IPS-15b (cell line): Measurements from ENCODE around the gene SCRT2.

Source experiments
- H3K27me3 ChIP-seq: one replicate; pipeline ENCODE4 v1.6.1; 2013; ENCODE audit warnings: low read length; ENCODE audit not compliant: control insufficient read depth, insufficient read depth
- H3K36me3 ChIP-seq: one replicate; pipeline ENCODE4 v1.6.1; 2013; ENCODE audit warnings: low read length; ENCODE audit not compliant: control insufficient read depth, insufficient read depth
- H3K4me1 ChIP-seq: one replicate; pipeline ENCODE4 v1.6.1; 2013; ENCODE audit warnings: mild to moderate bottlenecking, low read length; ENCODE audit not compliant: control insufficient read depth, insufficient read depth
- H3K4me3 ChIP-seq: one replicate; pipeline ENCODE4 v1.5.1; 2013; ENCODE audit warnings: low read depth, low read length
- H3K9ac ChIP-seq: one replicate; pipeline ENCODE4 v1.6.1; 2013; ENCODE audit warnings: low read depth, mild to moderate bottlenecking, low read length
- H3K9me3 ChIP-seq: one replicate; pipeline ENCODE4 v1.6.1; 2013; ENCODE audit warnings: mild to moderate bottlenecking, low read length; ENCODE audit not compliant: control insufficient read depth, insufficient read depth

The SCRT2 gene

DNA sequence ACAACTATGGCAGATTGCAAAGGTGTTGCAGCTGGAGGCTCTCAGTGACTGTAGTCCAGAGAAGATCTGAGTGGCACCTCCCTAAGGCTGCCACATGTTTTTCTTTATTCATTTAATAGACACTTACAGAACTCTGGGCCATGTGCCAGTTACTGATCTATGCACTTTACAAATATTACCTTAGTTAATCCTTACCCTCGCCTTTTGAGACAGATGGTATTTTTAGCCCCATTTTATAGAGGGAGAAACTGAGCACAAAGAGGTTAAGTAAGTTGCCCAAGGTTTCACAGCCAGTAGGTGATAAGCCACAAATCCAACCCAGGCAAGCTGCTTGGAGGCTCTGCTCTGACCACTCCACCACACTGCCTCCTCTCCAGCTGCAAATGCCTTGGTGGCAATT, 6.5 kb upstream of the SCRT2 start:
- H3K36me3 ChIP-seq = no peaks in the 10 kb centered on the region
- no peaks in the 10 kb centered on the region for H3K9me3 ChIP-seq
- no peaks in the 10 kb centered on the region for H3K4me1 ChIP-seq
- H3K27me3 ChIP-seq = peaks cover 13% of the 10 kb centered on the region
- no peak overlapping the region for H3K4me3 ChIP-seq
- no peak overlapping the region for H3K9ac ChIP-seq

DNA sequence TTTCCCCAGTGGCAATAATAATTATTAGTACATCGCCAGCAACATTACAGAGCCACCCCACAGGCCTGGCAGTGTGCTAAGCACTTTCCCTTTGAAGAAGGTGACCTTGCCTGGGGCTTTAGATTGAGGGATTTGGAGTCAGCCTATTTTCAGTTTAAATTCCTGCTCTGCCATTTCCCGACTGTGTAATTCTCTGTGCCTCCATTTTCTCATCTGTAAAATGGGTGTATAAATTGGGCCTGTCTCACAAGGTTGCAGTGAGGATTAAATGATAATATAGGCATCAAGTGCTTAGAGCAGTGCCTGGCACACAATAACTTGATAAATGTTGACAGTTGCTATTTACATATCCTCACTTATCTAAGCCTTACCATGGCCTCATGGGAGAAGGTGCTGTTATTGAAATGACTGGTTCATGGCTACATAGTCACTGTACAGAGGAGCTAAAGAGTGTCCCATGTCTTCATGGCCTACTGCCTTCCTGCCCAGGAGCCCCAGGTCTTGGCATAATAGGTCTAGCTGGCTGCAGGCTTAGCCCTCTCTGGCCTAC, 5.1 kb upstream of the SCRT2 start:
- no peak overlapping the region for H3K9ac ChIP-seq
- H3K27me3 ChIP-seq = peaks cover 26% of the 10 kb centered on the region
- H3K4me1 ChIP-seq = no peaks in the 10 kb centered on the region
- no peaks in the 10 kb centered on the region for H3K9me3 ChIP-seq
- H3K36me3 ChIP-seq = no peaks in the 10 kb centered on the region
- no peak overlapping the region for H3K4me3 ChIP-seq

DNA sequence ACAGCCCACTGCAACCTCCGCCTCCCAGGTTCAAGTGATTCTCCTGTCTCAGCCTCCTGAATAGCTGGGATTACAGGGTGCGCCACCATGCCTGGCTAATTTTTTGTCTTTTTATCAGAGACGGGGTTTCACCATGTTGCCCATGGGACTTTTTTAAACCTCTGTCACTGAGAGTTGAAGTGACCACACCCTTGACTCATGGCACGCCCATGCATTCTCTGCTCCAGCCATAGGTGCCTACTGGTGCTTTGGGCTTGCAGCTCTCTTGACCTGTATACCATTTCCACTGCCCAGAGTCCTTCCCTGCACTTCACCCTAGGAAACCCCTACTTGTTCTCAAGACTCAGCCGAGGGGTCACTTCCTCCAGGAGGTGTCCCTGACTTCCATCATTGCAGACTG, 2.4 kb upstream of the SCRT2 start:
- no peak overlapping the region for H3K9ac ChIP-seq
- peaks cover 2% of the 10 kb centered on the region for H3K4me1 ChIP-seq
- H3K27me3 ChIP-seq = peaks cover 48% of the 10 kb centered on the region
- no peaks in the 10 kb centered on the region for H3K9me3 ChIP-seq
- no peak overlapping the region for H3K4me3 ChIP-seq
- no peaks in the 10 kb centered on the region for H3K36me3 ChIP-seq

DNA sequence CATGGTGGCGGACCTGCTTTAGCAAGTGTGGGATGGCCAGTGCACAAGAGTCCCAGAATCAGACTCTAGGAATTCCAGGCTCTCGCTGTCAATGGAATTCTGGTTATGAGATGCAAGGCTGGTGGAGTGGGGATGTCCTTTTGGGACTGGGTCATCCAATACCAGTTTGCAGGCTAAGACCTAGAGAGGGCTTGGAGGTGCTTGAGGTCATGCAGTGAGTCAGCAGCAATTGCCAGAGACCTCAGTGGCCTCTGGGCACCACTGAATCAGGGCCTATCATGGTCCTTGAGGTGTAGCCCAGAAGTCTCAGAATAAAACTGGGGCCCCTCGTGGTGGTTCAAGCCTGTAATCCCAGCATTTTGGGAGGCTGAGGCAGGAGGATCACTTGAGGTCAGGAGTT, 1.4 kb upstream of the SCRT2 start:
- H3K4me1 ChIP-seq = peaks cover 2% of the 10 kb centered on the region
- peak overlapping the region; percentile 58 for H3K4me3 ChIP-seq
- no peak overlapping the region for H3K9ac ChIP-seq
- H3K9me3 ChIP-seq = no peaks in the 10 kb centered on the region
- H3K36me3 ChIP-seq = no peaks in the 10 kb centered on the region
- peaks cover 48% of the 10 kb centered on the region for H3K27me3 ChIP-seq

DNA sequence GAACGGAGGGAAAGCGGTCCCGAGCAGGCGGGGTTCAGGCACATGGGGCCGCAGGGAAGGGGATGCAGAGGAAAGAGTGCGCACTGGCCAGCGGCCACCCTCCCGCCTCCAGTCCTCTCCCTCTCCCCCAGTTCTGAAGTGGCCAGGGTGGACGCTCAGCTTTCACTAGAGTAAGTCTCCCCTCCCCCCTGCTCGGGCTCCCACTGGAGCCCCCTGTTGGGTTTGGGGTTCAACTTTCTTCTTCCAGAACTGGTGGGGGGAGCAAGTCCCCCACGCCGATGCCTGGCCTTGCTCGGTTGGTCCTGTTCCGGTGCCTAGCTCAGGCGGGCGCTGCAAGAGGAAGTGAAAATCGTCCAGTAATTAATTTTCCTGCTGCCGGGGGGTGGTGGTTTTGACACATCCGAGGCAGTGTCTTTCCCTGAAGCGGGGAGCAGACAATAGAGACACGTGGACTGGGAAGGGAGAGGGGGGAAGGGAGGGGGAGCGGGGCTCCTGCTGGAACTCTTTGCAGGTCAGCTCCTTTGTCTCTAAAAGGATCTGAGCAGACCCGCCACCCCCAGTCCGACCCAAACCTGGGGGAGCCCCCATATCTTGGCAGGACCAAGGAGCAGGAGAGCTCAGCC, 824 bp upstream of the SCRT2 start:
- Histone ChIP-seq H3K9ac (peak overlapping the region; percentile 57), H3K4me1 (peaks cover 2% of the 10 kb centered on the region), H3K9me3 (no peaks in the 10 kb centered on the region), H3K4me3 (peak overlapping the region; percentile 58), H3K27me3 (peaks cover 48% of the 10 kb centered on the region), H3K36me3 (no peaks in the 10 kb centered on the region)

DNA sequence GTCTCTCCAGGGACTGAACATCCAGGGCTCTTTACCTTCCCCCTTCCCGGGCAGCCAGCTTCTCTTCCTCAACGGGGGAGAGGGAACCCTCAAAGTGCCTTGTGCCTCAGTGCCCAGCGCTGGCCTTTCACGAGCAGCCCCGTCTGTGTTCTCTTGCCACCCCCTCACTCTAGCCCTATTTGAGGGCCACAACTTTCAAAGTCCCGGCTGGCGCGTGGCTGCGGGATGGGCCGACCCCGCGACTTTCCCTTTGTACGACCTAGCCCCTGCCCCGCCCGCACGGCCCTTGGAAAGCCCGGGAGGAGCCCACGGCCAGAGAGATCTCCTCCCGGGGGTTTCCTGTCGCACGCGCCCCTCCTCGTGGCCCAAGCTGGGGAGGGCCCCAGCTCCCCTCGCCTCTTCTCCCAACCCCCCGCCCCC, 559 bp downstream of the SCRT2 start:
- H3K4me3 ChIP-seq = peak overlapping the region; percentile 58

DNA sequence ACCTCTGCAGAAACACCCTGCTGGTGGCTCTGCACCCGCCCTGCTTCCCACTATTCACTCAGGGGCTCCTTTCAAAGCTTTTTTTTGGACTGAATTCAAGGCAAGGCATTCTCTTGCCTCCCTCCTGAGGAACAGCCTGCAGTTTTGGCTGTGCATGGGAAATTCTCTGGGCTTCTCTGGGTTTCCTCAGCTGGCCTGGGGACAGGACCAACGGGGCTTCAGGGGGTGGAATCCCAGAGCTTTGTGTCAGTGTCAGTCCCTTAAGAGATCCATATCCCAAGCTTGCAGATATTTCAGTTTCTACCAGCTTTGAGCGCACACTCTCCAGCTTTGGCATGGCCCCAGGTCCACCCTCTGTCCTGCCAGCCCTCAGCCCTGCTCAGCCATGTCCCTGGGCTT, 2.0 kb downstream of the SCRT2 start:
- Histone ChIP-seq H3K27me3 (peaks cover 44% of the 10 kb centered on the region), H3K4me3 (no peak overlapping the region), H3K36me3 (no peaks in the 10 kb centered on the region), H3K4me1 (peaks cover 3% of the 10 kb centered on the region), H3K9me3 (no peaks in the 10 kb centered on the region), H3K9ac (no peak overlapping the region)

More for the DNA sequence above, 559 bp downstream of the SCRT2 start:
- Histone ChIP-seq H3K9me3 (no peaks in the 10 kb centered on the region), H3K36me3 (no peaks in the 10 kb centered on the region), H3K4me1 (peaks cover 2% of the 10 kb centered on the region), H3K9ac (no peak overlapping the region), H3K27me3 (peaks cover 48% of the 10 kb centered on the region)

DNA sequence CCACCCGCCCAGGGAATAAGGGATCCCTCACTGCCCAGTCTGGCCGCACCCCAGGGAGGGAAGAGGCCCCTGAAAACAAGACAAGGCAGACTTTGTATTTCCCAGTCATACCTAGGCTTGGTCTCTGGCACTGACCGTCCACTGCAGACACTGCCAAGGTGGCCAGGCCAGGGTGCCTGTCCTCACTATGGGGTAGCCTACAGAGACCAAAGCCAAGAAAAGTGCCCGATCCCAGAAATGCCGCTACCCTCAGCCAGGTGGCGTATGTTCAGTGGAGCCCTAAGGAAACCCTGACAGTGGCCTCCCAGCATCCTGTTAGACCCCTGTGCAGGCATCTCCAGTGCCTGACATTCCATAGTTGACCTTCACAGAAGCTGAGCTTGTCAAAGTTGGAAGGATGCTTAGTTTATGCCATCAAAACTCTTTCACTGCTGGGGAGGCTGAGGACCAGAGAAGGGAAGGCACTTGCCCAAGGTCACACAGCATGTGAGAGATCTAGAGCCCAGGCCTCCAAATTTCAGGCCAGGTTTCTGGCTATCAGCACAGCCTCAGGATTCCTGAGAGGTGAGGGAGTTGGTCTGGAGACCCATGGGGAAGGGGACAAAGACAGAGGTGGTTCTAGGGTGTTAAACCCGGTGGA, 2.5 kb downstream of the SCRT2 start:
- Histone ChIP-seq H3K4me3 (no peak overlapping the region), H3K36me3 (no peaks in the 10 kb centered on the region), H3K9me3 (no peaks in the 10 kb centered on the region), H3K27me3 (peaks cover 40% of the 10 kb centered on the region), H3K4me1 (peaks cover 6% of the 10 kb centered on the region), H3K9ac (no peak overlapping the region)

DNA sequence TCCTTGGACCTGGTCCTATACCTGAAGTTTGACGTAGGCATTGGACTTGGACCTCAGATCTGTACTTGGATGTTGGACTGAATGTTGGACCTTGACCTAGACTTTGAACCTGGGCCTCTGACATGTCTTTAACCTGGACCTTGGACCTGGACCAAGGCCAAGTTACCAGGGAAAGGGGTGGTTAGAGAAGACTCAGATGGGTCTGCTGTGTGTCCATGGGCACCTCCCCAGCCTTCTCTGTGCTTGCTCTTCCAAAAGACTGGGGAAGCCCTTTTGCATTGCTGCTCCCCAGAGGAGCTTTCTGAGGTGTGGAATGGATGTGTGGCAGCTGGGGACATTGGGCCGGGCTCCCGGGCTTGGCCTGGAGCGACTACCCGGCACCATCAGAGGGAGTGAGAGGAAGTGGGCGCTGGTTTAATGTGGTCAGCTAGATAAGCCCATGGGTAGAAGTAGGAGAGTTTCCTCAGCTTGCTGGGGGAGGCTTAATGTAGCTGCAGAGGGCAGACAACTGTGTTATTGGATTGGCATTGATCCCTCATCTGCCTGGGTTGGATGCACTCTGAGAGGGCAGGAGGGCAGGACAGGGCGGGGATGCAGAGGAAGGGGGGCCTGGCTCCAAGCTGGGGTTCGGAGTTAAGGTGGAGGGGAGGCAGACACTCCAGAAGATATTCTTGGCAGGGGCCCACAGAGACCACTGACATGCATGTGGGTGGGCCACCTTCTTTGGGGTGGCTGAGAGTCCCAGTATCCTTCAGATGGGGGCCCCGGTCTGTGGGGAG, 4.2 kb downstream of the SCRT2 start:
- Histone ChIP-seq H3K9ac (no peak overlapping the region), H3K4me3 (no peak overlapping the region), H3K4me1 (peaks cover 6% of the 10 kb centered on the region), H3K36me3 (no peaks in the 10 kb centered on the region), H3K9me3 (no peaks in the 10 kb centered on the region), H3K27me3 (peaks cover 29% of the 10 kb centered on the region)

DNA sequence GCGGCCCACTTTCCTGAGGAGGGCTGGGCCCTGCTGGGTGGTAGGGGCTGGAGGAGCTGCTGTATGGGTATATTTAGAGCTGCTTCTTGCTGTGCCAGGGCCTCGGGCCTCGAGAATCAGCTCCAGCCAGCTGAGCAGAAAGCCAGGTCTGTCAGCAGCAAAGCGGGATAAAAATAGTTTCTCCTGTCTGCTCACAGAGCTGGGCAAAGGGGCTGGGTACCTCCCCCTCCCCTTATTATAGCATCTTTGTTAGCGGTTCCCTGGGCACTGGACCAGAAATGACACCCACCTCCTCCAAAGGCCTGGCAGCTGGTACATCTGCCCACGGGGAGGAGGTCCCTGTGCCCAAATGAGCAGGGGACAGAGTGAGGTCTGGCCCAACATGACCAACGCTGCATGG, 6.0 kb downstream of the SCRT2 start:
- Histone ChIP-seq H3K36me3 (no peaks in the 10 kb centered on the region), H3K4me3 (no peak overlapping the region), H3K4me1 (peaks cover 18% of the 10 kb centered on the region), H3K27me3 (peaks cover 32% of the 10 kb centered on the region), H3K9me3 (no peaks in the 10 kb centered on the region), H3K9ac (no peak overlapping the region)

DNA sequence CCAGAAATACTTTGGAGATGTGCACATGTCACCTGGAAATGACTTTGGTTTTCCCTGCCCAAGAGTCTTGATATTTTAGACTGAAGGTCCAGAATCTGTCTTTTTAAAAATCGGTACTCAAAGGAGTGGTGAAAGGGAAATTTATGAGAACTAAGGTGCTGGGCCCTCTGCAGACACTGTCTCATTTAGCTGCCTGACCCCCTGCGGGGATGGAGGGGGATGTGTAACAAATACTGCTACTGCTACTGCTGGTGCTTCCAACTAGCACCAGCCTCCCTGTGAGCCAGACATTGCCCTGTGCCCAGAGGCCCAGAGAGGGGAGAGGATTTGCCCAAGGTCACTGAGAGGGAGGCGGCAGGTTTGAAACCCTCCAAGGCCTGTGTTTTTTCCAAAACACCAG, 7.0 kb downstream of the SCRT2 start:
- H3K36me3 ChIP-seq = no peaks in the 10 kb centered on the region
- H3K9ac ChIP-seq = no peak overlapping the region
- H3K4me1 ChIP-seq = peaks cover 18% of the 10 kb centered on the region
- peaks cover 30% of the 10 kb centered on the region for H3K27me3 ChIP-seq
- no peaks in the 10 kb centered on the region for H3K9me3 ChIP-seq
- H3K4me3 ChIP-seq = no peak overlapping the region
